Measurements from ENCODE around the gene COL23A1. TPM values are rescaled to one million over a fixed set of nuclear protein-coding genes. Genes with fewer than 3 reads are reported as not detected.

COL23A1 gene
- polyA plus RNA-seq, 1 donor (not counting 4 experiments of a cell fraction or from before 2014, with no cell fraction given) = not detected

GRCh38 chr5:178460598-178460997 lies 129.6 kb downstream of the COL23A1 start:
- no peaks in the 10 kb centered on the region for H3K79me2 ChIP-seq (ENCODE audit: control insufficient read depth, insufficient read depth, low read length)
- H3K36me3 ChIP-seq (ENCODE audit: control insufficient read depth in 2 of 2, extremely low read depth in 1 of 2, insufficient read depth in 2 of 2, low read length in 2 of 2) = no peaks in the 10 kb centered on the region
- dilution Hi-C loops (cut with MboI; ENCODE audit: extremely low pct_ligation_motif_present, low sequenced_read_pairs) = no loop called here
- no peak overlapping the region for H3K4me3 ChIP-seq (ENCODE audit: control insufficient read depth in 2 of 3, extremely low read depth in 1 of 3, insufficient read depth in 2 of 3, low read depth in 1 of 3, low read length in 3 of 3)
- H3K4me1 ChIP-seq (ENCODE audit: control insufficient read depth, extremely low read depth, insufficient read depth, low read length) = no peaks in the 10 kb centered on the region
- no peaks in the 10 kb centered on the region for H3K9me1 ChIP-seq (ENCODE audit: control insufficient read depth, extremely low read depth, insufficient read depth, low read length)
- FAIRE-seq (no peak), DNase-seq (ENCODE audit: low read depth, low spot score) (no peak)
- no peaks in the 10 kb centered on the region for H3K9me3 ChIP-seq (ENCODE audit: control insufficient read depth, low read depth, low read length)
- no peaks in the 10 kb centered on the region for H4K20me1 ChIP-seq (ENCODE audit: control insufficient read depth, extremely low read depth, insufficient read depth, low read length)
- TF ChIP-seq, protein P1, sequence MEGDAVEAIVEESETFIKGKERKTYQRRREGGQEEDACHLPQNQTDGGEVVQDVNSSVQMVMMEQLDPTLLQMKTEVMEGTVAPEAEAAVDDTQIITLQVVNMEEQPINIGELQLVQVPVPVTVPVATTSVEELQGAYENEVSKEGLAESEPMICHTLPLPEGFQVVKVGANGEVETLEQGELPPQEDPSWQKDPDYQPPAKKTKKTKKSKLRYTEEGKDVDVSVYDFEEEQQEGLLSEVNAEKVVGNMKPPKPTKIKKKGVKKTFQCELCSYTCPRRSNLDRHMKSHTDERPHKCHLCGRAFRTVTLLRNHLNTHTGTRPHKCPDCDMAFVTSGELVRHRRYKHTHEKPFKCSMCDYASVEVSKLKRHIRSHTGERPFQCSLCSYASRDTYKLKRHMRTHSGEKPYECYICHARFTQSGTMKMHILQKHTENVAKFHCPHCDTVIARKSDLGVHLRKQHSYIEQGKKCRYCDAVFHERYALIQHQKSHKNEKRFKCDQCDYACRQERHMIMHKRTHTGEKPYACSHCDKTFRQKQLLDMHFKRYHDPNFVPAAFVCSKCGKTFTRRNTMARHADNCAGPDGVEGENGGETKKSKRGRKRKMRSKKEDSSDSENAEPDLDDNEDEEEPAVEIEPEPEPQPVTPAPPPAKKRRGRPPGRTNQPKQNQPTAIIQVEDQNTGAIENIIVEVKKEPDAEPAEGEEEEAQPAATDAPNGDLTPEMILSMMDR (optimal IDR thresholded peaks at IDR 0.05 in 1 of 3, IDR thresholded peaks at IDR 0.05 in 1 of 3, conservative IDR thresholded peaks at IDR 0.05 in 1 of 3; ENCODE audit: extremely low read depth in 1 of 3, insufficient read depth in 2 of 3, low read length in 3 of 3) = no peak
- no peak for TF ChIP-seq EZH2 (IDR thresholded peaks at IDR 0.05; ENCODE audit: low read length)
- no peak overlapping the region for H3K9ac ChIP-seq (ENCODE audit: control insufficient read depth, extremely low read depth, insufficient read depth, low read length)
- H2AFZ ChIP-seq (ENCODE audit: control insufficient read depth, low read length) = no peak overlapping the region
- H3K27me3 ChIP-seq (ENCODE audit: control insufficient read depth, extremely low read depth, insufficient read depth, low read length) = no peaks in the 10 kb centered on the region
- no peak overlapping the region for H3K27ac ChIP-seq (ENCODE audit: control insufficient read depth, insufficient read depth, low read length)
- no peak overlapping the region for H3K4me2 ChIP-seq (ENCODE audit: control insufficient read depth, extremely low read depth, insufficient read depth, low read depth, low read length)

DNA sequence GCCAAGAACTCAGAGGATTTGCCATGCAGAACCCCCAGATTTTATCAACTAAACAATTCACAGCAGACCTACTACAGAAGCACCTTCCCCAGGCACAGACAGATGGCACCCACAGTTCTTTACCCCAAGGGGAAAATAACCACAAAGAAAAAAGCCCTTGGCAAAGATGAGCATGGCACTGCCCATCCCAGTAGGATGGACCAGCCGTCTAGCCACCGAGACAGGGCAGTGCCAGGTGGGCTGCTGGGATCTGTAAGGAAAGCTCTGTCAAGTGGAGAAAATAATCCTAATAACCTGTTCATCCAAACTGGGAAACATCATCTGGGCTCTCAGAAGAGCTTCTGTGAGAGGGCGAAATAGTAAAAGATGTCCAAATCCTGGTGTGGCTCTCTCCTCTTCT lies 130.0 kb downstream of the COL23A1 start:
- H3K9me1 ChIP-seq (ENCODE audit: control insufficient read depth, extremely low read depth, insufficient read depth, low read length) = no peaks in the 10 kb centered on the region
- H2AFZ ChIP-seq (ENCODE audit: control insufficient read depth, low read length) = no peak overlapping the region
- H3K27me3 ChIP-seq (ENCODE audit: control insufficient read depth, extremely low read depth, insufficient read depth, low read length) = no peaks in the 10 kb centered on the region
- no peaks in the 10 kb centered on the region for H3K9me3 ChIP-seq (ENCODE audit: control insufficient read depth, low read depth, low read length)
- H3K36me3 ChIP-seq (ENCODE audit: control insufficient read depth in 2 of 2, extremely low read depth in 1 of 2, insufficient read depth in 2 of 2, low read length in 2 of 2) = no peaks in the 10 kb centered on the region
- H3K4me1 ChIP-seq (ENCODE audit: control insufficient read depth, extremely low read depth, insufficient read depth, low read length) = no peaks in the 10 kb centered on the region
- no peaks in the 10 kb centered on the region for H3K79me2 ChIP-seq (ENCODE audit: control insufficient read depth, insufficient read depth, low read length)
- TF ChIP-seq, protein P1 (optimal IDR thresholded peaks at IDR 0.05 in 1 of 3, IDR thresholded peaks at IDR 0.05 in 1 of 3, conservative IDR thresholded peaks at IDR 0.05 in 1 of 3; ENCODE audit: extremely low read depth in 1 of 3, insufficient read depth in 2 of 3, low read length in 3 of 3) = no peak
- TF ChIP-seq EZH2 (IDR thresholded peaks at IDR 0.05; ENCODE audit: low read length) = no peak
- H3K27ac ChIP-seq (ENCODE audit: control insufficient read depth, insufficient read depth, low read length) = no peak overlapping the region
- no peaks in the 10 kb centered on the region for H4K20me1 ChIP-seq (ENCODE audit: control insufficient read depth, extremely low read depth, insufficient read depth, low read length)
- FAIRE-seq = no peak
- no peak overlapping the region for H3K9ac ChIP-seq (ENCODE audit: control insufficient read depth, extremely low read depth, insufficient read depth, low read length)
- dilution Hi-C loops (cut with MboI; ENCODE audit: extremely low pct_ligation_motif_present, low sequenced_read_pairs) = no loop called here
- H3K4me3 ChIP-seq (ENCODE audit: control insufficient read depth in 2 of 3, extremely low read depth in 1 of 3, insufficient read depth in 2 of 3, low read depth in 1 of 3, low read length in 3 of 3) = no peak overlapping the region
- H3K4me2 ChIP-seq (ENCODE audit: control insufficient read depth, extremely low read depth, insufficient read depth, low read depth, low read length) = no peak overlapping the region
- no peak for DNase-seq (ENCODE audit: low read depth, low spot score)
